AG09309 (cell line): ENCODE data around the gene PTGIS.

Source experiments
- DNase-seq: peaks from one replicate; pipeline ENCODE4 v3.0.0-alpha.2; 2010; ENCODE audit warnings: low read depth
- H3K4me3 ChIP-seq: 2 replicates; pipeline ENCODE4 v1.5.1; 2011; ENCODE audit warnings: mild to moderate bottlenecking, low read depth, low read length, moderate library complexity; ENCODE audit not compliant: control insufficient read depth
- TF ChIP-seq, protein P1 (sequence below): IDR thresholded peaks from 2 replicates; pipeline ENCODE4 v1.5.1; 2011; ENCODE audit warnings: mild to moderate bottlenecking, low read depth, low read length, inconsistent platforms; ENCODE audit not compliant: insufficient read depth, control insufficient read depth; ENCODE audit errors: missing control alignments

The PTGIS gene

GRCh38 chr20:49587111-49587570 is 19.2 kb upstream of the PTGIS start:
- TF ChIP-seq, protein P1, sequence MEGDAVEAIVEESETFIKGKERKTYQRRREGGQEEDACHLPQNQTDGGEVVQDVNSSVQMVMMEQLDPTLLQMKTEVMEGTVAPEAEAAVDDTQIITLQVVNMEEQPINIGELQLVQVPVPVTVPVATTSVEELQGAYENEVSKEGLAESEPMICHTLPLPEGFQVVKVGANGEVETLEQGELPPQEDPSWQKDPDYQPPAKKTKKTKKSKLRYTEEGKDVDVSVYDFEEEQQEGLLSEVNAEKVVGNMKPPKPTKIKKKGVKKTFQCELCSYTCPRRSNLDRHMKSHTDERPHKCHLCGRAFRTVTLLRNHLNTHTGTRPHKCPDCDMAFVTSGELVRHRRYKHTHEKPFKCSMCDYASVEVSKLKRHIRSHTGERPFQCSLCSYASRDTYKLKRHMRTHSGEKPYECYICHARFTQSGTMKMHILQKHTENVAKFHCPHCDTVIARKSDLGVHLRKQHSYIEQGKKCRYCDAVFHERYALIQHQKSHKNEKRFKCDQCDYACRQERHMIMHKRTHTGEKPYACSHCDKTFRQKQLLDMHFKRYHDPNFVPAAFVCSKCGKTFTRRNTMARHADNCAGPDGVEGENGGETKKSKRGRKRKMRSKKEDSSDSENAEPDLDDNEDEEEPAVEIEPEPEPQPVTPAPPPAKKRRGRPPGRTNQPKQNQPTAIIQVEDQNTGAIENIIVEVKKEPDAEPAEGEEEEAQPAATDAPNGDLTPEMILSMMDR: no peak
- no peak overlapping the region for H3K4me3 ChIP-seq
- DNase-seq: peak; percentile 89

DNA sequence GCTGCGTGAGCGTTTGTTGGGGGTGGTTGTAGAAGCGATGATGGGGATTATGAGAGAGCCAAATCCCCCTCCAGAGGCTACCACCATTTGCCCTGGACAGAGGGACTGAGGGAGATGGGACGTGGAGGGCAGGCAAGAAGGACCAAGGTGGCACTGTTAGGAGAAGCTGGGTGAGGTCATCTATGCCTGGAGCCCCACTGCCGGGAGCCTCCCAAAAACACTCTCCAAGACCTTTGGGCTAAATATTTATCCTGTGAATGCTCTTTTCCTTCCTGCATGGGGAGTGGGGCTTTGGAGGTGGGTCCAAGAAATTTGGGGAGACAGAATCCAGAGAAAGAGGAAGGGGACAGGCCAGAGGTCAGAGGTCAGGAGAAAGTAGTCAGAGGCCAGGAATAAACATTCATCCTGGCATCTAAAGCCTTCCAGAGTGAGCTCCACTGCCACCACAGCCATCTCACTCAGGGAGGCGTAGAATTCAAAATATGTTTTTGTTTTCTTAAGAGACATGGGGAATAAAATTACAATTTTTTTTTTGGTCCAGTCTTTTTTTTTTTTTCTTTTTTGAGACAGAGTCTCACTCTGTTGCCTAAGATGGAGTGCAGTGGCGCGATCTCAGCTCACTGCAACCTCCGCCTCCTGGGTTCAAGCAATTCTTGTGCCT is 17.8 kb upstream of the PTGIS start:
- H3K4me3 ChIP-seq: no peak overlapping the region
- TF ChIP-seq, protein P1: no peak
- DNase-seq: no peak

DNA sequence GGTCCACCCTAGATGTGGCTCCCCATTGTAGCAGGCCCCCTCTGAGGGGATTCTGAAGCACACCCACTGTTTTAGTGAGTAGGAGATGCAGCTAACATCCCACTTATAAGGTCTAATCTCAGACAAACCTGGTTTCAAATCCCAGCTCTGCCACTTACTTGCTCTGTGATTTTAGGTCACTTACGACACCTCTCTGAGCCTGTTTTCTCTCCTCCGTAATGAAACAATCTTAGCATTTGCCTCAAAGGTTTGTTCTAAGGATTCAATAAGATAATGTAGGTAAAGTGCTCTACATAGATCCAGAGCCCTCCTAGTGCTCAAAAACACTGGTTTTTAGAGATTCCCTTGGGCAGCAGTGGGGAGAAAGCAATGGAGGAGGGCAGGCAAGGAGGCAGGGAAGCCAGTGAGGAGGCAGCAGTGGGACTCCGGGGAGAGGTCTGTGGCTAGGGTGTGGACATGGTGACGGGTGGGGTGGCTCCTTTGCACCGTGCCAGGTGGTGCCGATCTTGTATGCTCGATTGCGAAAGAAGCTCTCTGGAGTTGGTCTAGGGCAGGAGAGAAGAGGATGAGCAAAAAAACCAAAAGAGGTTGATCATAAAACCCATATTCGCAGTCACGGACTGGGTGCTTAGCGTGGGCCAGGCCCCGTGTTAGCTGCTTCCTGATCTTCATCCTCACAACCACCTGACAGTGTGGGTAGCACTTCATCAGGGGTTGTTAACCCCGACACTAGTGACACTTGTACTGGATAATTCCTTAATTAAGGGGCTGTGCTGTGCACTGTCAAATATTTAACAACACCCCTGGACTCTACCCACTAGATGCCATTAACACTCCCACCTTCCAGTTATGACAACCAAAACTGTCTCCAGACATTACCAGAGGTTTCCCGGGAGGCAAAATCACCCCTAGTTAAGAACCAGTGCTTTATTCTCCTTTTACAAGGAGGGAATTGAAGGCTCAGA is 16.8 kb upstream of the PTGIS start:
- TF ChIP-seq, protein P1: no peak
- no peak overlapping the region for H3K4me3 ChIP-seq
- DNase-seq: no peak

DNA sequence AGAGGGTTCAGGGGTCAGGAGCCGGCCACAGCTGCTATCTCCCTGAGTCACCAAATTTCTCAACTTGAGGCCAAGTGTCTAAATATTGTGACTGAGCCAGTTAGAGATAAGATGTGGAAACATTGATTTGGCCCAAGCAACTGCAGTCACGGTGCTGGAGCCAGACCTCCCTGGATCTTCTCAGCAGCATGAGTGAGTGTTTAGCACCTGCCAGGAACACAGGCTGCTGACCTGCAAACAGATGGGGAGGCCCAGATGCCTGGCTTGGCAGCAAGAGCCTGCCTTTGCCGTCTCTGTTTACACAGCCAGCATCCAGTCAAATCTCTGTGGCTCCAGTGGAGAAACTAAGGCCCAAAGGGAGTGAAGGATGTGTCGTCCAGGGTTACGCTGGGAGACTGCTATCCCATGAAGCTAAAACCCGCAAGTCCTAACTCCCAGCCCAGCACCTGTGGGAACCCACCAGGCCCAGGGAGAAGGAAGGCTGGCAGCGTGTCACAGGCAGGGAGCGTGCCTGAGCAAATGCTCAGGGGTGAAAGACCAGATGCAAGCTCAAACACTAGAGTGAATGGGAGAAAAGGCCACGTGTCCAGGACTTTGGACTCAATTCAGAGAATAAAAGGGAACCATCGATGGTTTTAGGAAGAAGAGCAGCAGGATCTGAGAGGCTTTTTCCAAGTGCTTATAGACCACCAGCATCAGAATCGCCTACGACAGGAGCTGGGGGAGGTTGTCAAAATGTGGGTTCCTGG is 15.9 kb upstream of the PTGIS start:
- DNase-seq: peak; percentile 73
- no peak overlapping the region for H3K4me3 ChIP-seq
- TF ChIP-seq, protein P1: no peak

- DNase-seq: no peak
- no peak overlapping the region for H3K4me3 ChIP-seq
- TF ChIP-seq, protein P1: no peak
Measured at GRCh38 chr20:49583343-49583668, 15.4 kb upstream of the PTGIS start.

- no peak for DNase-seq
- TF ChIP-seq, protein P1: no peak
Measured at GRCh38 chr20:49582413-49583334, 14.7 kb upstream of the PTGIS start.

More at GRCh38 chr20:49582413-49583334, 14.7 kb upstream of the PTGIS start:
- H3K4me3 ChIP-seq: no peak overlapping the region
